NCI-H82 (cell line): ENCODE measurements around the gene KIF22.
A peak's percentile ranks its signal among the peaks of the same experiment; 100 is the strongest.
"Not testable (repeated sequence)": the region's sequence is repeated elsewhere in the genome, so short reads cannot be mapped to it uniquely, and the experiment has no call there.

Experiments
- DNase-seq: peaks from one replicate; lab custom pipeline; 2025; lab: John Stamatoyannopoulos, UW

Gene KIF22

GRCh38 chr16:29766571-29766970, 24.0 kb upstream of the KIF22 start:
- no peak for DNase-seq

- no peak for DNase-seq
Measured at GRCh38 chr16:29767062-29767461, 23.5 kb upstream of the KIF22 start.

- DNase-seq: no peak
Measured at GRCh38 chr16:29769507-29769906, 21.0 kb upstream of the KIF22 start.

- no peak for DNase-seq
Measured at GRCh38 chr16:29770250-29770929, 20.2 kb upstream of the KIF22 start.

GRCh38 chr16:29772330-29772729, 18.2 kb upstream of the KIF22 start:
- DNase-seq: not testable (repeated sequence)

- DNase-seq: no peak
Measured at GRCh38 chr16:29774730-29775129, 15.8 kb upstream of the KIF22 start.

- no peak for DNase-seq
Measured at GRCh38 chr16:29775742-29776408, 14.7 kb upstream of the KIF22 start.

GRCh38 chr16:29777576-29778350, 12.8 kb upstream of the KIF22 start, which contains the start of gene ZG16:
TSS of gene ZG16 (plus strand) at chr16:29778256. CDS start at chr16:29779267, 1,011 bp downstream.
- DNase-seq: no peak

GRCh38 chr16:29779474-29779873, 11.1 kb upstream of the KIF22 start:
- no peak for DNase-seq

GRCh38 chr16:29783094-29783953, 7.2 kb upstream of the KIF22 start:
- DNase-seq: not testable (repeated sequence)

- DNase-seq: no peak
Measured at GRCh38 chr16:29784157-29784556, 6.4 kb upstream of the KIF22 start.

GRCh38 chr16:29784901-29785500, 5.5 kb upstream of the KIF22 start:
- no peak for DNase-seq

GRCh38 chr16:29787155-29787554, 3.4 kb upstream of the KIF22 start:
- DNase-seq: not testable (repeated sequence)

GRCh38 chr16:29789775-29790182, 772 bp upstream of the KIF22 start:
- no peak for DNase-seq

- peak; percentile 50 for DNase-seq
Measured at GRCh38 chr16:29790949-29791844, 646 bp downstream of the KIF22 start.

GRCh38 chr16:29791845-29792807, 1.6 kb downstream of the KIF22 start:
- DNase-seq: no peak

- DNase-seq: not testable (repeated sequence)
Measured at GRCh38 chr16:29793153-29793552, 2.6 kb downstream of the KIF22 start.

- no peak for DNase-seq
Measured at GRCh38 chr16:29794231-29794710, 3.7 kb downstream of the KIF22 start.

- DNase-seq: no peak
Measured at GRCh38 chr16:29802416-29802935, 11.9 kb downstream of the KIF22 start.
